Activated naive CD4-positive, alpha-beta T cell (primary cell): ENCODE data around the gene EXOC3L4.
"Not testable (repeated sequence)": the region's sequence is repeated elsewhere in the genome, so short reads cannot be mapped to it uniquely, and the experiment has no call there.

Source experiments
- DNase-seq, 4 experiments: peaks; one replicate each; lab custom pipeline; 2025; lab: John Stamatoyannopoulos, UW

Gene EXOC3L4

GRCh38 chr14:103094406-103095209 is at the start of gene EXOC3L4:
Gene EXOC3L4 (plus strand): TSS chr14:103094725. CDS start chr14:103100220, 5,495 bp downstream.
- DNase-seq, result no peak

GRCh38 chr14:103045371-103045869 is 49.1 kb upstream of the EXOC3L4 start:
- DNase-seq, result no peak

GRCh38 chr14:103047453-103047852 is 47.1 kb upstream of the EXOC3L4 start:
- not testable (repeated sequence) for DNase-seq

DNA sequence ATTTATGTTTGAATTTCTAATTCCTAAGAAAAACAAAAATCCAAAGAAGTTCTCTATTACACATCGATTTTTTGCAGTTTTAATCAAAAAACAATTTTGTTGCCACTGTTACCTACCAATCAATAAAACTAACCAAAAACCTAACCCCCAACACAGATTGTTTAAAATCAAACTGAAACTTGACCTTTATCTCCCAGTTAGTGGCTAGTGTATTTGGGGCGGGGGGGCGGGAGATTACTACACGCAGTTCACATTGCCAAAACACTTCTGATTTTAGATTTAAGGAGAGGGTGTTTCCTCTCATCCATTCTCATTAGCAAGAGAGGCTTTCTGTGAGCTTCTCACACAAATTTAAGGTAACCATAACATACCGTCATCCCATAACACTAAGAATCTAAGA is 43.6 kb upstream of the EXOC3L4 start:
- no peak for DNase-seq

DNA sequence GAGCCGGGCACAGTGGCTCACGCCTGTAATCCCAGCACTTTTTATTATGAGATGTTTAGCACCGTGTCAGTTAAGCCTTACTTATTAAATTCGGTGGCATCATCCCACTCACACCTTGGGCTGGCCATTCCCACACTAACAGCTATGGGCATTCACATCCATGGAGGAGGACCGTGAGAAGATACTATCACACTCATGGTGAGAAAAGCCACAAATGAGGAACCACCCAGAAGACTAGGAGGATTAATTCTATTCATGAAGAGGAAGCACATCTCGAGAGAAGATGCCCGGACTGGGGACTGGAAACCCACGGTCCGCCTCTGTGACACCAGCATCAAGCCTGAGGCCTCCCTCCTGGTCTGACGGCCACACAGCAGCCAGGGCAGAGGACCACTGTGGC is 42.1 kb upstream of the EXOC3L4 start:
- DNase-seq, result no peak

DNA sequence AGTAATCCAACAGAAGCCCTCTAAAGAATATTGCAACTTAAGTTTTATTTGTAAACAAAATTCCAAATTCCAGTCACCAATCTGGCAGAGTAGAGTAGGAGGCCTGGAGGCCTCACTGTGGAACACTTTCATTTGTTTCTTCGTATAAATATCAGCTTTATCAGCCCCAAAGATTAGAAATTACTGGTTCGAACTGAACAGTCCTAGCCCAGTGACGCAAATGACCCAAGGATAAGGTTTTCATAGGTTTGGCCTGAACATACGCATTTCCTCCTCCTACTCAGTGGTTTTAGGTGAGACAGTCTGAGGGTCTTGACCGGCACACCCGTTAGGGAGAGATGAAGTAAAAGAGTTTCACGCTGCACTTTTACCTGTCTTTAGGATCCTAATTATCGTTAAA is 38.8 kb upstream of the EXOC3L4 start:
- DNase-seq, result no peak

GRCh38 chr14:103056322-103057027 is 38.0 kb upstream of the EXOC3L4 start:
- DNase-seq, result no peak

- no peak for DNase-seq
Observed at GRCh38 chr14:103057028-103057371, 37.5 kb upstream of the EXOC3L4 start.

DNA sequence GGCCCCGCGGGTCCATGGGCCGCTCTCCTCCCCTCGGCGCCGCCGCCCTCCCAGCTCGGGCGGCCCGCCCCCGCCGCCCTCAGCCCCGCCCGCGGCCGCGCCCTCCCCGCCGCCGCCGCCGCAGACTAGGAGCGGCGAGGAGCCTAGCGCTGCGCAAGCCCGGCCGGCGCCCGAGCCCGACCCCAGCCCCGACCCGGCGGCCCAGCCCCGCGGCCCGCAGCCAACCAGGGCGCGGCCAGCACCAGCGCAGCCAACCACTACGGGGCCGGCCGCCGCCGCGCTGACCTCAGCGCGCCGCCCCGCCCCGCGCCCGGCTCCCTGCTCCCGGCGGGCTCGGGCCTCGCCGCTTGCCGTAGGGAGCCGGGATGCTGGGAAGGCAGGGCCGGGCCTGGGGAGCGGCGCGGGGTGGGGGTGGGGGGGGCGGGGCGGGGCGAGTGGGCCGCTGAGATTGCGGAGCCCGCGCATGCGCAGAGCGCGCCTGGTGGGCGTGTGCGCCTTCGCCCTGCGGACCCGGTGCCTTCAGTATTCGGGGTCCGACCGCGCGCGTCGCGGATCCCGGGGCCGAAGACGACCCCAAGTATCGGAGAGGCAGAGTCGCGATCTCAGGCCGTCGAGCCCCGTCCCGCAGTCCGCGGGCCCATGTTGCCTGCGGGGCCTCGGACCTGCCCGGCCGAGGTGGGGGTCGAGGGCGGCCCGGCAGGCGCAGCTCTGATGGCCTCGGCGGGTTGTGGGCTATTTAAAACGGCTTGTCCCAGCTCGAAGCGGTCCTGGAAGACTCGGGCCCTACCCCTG is 37.0 kb upstream of the EXOC3L4 start, which contains the start of gene CDC42BPB:
TSS of gene CDC42BPB (minus strand) at position 178 of the 792 bp plus-strand sequence. CDS start 376 bp downstream, outside the sequence.
- peak in 3 of 4 experiments; percentile 20 to 40 (median 22) for DNase-seq

DNA sequence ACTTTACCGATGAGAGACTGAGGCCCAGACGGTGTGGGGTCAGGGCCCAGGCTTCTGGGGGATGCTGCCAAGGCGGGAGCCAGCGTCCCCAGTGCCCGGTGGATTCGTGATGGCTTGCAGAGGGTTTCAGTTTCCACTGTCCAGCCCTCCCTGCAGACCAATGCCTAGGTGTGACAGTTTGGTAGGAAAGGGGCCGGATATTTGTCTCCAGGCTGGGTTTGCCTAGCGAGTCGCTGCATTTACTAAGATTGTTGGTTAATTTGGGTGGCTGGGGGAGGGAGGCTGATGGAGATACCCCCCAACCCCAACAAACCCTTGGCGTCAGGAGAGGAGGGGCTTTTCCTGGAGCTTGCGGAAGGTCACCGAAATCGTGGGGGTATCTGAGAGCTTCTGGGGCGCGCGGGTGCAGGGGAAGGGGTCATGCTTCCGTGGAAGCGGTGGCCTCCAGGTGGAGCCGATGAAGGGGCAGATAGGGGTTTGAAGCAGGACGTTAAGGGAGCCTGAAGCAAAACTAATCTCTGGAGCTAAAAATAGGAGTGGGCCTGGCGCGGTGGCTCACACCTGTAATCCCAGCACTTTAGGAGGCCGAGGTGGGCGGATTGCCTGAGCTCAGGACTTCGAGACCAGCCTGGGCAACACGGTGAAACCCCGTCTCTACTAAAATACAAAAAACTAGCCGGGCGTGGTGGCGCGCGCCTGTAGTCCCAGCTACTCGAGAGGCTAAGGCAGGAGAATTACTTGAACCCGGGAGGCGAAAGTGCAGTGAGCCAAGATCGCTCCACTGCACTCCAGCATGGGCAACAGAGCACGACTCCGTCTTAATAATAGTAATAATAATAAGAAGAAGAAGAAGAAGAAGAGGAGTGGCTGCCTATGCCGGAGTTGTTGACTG is 36.1 kb upstream of the EXOC3L4 start:
- no peak for DNase-seq

- DNase-seq, result no peak
Observed at GRCh38 chr14:103059556-103059955, 35.0 kb upstream of the EXOC3L4 start.

- no peak for DNase-seq
Observed at GRCh38 chr14:103061482-103061976, 33.0 kb upstream of the EXOC3L4 start.

DNA sequence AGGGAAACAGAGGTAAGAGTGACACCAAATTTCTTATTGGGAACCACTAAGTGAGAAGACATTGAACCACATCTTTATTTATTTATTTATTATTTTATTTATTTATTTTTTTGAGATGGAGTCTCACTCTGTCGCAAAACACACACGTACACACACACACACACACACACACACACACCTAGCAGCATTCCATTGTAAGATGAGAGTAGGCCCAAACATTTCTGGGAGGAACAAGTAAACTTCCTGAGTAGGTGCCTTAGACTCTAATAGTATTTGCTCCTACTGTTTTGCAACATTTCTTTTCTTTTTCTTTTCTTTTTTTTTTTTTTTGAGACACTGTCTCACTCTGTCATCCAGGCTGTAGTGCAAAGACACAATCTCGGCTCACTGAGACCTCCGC is 30.1 kb upstream of the EXOC3L4 start:
- no peak for DNase-seq

- no peak for DNase-seq
Observed at GRCh38 chr14:103064978-103065377, 29.5 kb upstream of the EXOC3L4 start.

DNA sequence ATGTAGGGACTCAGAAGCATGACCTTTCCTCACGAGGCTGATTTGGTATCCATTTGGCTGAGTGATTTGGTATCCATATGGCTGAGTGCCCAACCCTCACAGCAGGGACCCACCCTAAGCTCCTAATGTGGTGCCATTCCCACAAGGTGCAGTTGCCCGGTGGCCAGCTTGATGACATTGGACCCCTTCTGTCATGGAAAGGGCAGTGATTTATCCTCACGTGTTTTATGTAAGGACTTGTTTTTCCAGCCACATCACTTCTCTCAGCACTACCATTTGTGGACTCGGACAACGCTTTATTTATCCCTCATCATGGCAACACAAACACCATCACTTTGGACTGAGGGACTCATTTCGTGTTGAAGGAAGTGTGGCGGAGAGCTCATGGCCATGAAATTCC is 28.7 kb upstream of the EXOC3L4 start:
- no peak for DNase-seq

DNA sequence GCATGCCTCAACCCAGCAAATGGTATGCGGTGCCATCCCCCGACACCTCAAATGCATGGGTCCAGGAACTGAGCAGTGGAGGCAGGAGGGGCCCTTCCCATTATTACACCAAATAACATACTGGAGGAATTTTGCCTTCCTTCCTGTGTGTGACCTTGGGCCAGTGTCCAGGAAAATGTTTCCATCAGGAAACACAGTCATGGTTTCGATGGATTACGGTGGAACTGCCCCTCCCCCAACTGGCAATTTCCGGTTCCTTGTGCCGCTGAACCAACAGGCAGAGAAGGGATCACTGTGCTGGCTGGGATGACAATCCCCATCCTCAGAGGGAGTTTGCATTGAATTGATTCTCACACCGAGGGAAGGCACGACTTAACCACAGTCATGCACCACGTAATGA is 28.1 kb upstream of the EXOC3L4 start:
- no peak for DNase-seq

GRCh38 chr14:103067231-103067954 is 27.1 kb upstream of the EXOC3L4 start:
- DNase-seq, result no peak

DNA sequence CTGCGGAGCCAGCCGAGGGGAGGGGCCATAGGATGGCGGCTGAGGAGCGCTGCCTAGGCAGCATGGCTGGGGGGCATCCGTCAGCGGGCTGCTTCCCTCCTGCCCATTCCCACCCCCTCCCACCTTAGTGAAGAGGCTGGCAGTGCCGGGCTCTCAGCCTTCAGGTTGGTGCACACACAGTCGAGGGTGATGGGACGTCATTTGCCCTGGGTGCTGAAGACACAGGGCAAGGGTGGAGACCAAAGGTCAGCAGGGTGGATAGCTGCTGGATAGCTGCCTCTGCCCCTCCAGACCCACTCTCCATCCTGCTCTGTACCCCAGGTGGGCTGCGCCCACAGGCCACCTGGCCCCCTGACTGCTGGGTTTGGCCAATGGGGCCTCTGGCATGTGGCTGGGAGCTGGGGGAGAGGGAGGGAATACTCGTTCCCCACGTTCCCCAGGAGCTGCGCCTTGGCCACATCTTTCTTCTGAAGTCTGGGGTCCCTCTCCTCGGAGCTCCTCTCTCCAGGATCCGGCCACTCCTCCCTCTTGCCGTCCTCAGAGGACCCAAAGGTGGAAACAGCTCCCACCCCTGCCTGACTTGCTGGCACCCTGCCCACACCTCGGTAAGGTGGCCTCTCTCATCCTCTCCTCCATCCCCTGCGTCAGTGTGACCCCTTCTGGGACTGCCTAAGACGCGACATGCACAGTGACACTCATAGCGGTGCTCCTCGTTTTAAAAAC is 26.0 kb upstream of the EXOC3L4 start:
- no peak for DNase-seq

GRCh38 chr14:103070263-103070885 is 24.2 kb upstream of the EXOC3L4 start:
- DNase-seq, result no peak
